HG03520 (cell line): Measurements from ENCODE around the gene AHNAK.
"Not testable (repeated sequence)": the region's sequence is repeated elsewhere in the genome, so short reads cannot be mapped to it uniquely, and the experiment has no call there.

Experiments
- ATAC-seq: cut with Tn5 transposase; IDR thresholded peaks from one replicate; pipeline ENCODE4 v1.9.1; 2021; ENCODE audit warnings: mild to moderate bottlenecking, moderate library complexity; ENCODE audit not compliant: unreplicated experiment

Gene AHNAK

GRCh38 chr11:62391642-62392425, 154.8 kb downstream of the AHNAK start:
- no peak for ATAC-seq

- ATAC-seq = no peak
Measured at GRCh38 chr11:62390722-62391121, 155.9 kb downstream of the AHNAK start.

DNA sequence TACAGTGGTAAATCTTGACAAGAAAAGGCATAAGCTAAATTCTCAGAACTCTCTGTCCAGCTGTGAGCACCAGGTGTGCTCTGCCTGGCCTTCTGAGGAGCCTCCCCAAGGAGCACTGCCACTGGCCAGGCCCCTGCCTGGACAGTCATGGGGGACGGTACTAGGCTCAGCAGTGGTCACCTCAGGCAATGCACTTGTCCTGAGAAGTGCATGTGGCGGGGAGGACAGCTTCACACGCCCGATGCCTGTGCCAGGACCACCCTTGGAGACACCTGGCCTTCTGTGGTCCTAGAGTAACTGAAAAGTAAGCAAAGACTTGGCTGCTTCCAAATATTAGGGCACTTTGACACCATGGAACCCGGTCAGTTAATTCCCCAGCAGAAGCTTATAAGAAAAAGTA, 156.4 kb downstream of the AHNAK start:
- no peak for ATAC-seq

- no peak for ATAC-seq
Measured at GRCh38 chr11:62388999-62389398, 157.6 kb downstream of the AHNAK start.

DNA sequence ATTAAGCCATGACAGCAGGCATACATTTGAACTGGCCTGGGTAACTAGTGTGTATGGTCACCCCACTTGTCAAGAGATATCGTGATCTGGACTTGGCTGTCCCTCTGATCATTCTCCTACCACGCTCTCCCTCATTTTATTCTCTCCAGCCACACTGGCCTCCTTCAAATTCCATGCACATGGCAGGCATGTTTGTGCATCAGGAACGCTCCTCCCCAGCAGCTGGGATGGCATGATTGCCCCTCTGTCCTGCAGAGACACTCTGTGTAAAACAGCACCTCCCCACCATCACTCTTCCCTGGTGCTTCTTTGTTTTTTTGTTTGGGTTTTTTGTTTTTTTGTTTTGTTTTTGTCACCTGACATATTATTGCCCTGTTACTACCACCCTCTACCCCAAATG, 159.2 kb downstream of the AHNAK start:
- no peak for ATAC-seq

GRCh38 chr11:62386083-62386482, 160.5 kb downstream of the AHNAK start:
- ATAC-seq = not testable (repeated sequence)

DNA sequence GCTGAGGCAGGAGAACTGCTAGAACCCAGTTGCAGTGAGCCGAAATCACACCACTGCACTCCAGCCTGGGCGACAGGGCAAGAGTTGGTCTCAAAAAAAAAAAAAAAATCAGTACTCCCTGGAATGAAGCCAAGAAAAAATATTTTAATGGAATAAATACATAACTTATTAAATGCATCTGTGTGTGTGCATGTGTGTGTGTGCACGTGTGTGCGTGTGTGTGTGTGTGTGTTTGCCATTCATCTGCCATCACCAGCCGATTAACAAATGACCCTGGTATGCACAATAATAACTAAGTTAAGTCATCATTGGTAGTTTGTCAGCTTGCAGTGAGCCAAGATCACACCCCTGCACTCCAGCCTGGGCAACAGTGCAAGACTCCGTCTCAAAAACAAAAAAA, 162.8 kb downstream of the AHNAK start:
- no peak for ATAC-seq
